HG03103 (cell line): ENCODE data around the gene TMEM208.

ENCODE experiments used
- ATAC-seq: cut with Tn5 transposase; IDR thresholded peaks from one replicate; pipeline ENCODE4 v1.9.1; 2021; ENCODE audit warnings: low read depth; ENCODE audit not compliant: unreplicated experiment

TMEM208 gene

DNA sequence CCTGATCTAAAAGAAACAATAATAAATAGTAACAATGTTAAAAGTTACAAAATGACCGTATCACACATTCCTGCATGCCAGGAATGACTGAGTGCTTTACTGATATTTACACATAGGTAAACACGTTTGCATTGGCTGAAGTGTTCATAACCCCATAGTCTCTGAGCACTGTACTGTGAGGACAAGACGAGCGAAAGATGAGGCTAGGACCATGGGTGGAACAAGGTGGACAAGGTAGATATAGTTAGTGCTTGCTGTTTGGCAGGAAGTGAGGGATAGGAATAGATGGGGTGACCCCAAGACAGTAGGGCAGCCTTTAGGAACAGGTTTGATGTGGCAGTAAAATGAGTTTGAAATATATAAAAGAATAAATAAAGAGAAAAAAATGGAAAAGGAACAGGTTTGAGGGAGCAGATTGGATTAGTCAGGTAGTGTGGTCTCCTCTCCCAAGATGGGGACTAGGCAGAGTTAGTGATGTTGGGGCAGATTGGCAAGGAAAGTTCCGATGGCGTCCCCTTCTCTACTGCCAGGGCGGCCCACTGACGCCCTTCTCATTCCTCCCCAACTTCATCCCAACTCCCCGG lies 35.4 kb upstream of the TMEM208 start:
- ATAC-seq: no peak

DNA sequence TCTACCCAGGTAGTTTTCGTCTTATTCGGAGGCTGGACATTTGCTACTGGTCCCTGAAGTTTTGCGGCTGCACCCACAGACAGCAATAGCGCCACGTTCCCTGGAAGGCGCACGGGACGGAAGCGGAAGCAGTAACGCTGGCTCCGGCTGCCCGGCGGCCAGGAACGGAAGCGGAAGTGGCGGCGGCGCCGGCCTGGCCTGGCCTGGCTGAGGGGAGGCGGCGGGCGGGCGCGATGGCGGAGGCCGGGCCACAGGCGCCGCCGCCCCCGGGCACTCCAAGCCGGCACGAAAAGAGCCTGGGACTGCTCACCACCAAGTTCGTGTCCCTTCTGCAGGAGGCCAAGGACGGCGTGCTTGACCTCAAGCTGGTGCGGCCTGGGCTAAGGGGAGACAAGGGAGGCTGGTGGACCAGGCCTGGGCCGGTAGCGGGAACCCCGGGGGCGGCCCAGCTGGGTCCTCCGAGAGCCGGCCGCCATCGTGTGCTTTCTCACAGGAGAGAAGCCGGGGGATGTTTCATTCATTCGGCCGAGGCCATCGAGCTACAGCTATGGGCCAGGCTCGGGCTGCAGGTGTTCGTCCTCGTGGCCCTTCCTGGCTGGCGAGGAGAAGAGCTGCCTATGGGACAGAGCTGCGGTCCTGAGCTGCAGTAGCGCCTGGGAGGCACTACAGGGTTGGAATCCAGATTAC lies 34.8 kb upstream of the TMEM208 start, which contains the start of gene E2F4:
Gene E2F4 (plus strand): TSS at position 161 of the 687 bp plus-strand sequence. CDS start 73 bp downstream, at position 234.
- peak; percentile 85 for ATAC-seq

DNA sequence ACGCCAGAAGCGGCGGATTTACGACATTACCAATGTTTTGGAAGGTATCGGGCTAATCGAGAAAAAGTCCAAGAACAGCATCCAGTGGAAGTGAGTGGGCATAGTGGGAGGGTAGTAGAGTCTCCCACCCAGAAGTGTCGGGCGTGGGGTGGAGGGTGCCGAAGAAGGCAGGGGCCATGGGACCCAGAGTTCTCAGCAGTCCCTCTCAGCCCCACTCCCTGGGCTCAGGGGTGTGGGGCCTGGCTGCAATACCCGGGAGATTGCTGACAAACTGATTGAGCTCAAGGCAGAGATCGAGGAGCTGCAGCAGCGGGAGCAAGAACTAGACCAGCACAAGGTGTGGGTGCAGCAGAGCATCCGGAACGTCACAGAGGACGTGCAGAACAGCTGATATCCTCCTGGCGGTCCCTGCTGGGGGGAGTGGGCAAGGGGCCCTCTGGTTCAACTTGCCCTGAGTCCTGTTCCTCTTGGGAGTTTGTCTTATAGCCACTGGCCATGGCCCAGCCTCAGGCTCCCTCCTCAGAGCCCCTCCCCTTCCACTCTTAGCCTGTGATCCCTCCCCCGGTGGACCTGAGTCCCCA lies 34.1 kb upstream of the TMEM208 start:
- ATAC-seq: no peak

DNA sequence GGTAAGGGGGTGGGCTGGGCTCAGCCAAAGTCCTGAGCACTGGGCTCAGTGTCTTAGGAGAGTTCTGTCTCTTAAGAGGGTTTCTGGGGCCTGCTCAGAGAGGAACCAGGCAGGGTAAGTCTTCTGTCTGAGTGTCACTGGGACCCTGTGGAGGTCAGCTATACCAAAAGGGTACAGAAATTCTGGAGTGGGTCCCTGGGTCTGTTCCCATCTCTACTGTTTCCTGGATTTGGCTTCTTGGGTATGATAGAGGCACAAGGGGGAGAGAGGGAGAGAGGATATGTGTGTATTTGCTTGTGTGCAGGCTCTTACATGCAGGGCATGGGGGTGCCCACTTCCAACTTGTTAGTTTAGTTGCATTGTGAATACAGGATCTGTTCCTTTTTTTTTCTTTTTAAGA lies 33.4 kb upstream of the TMEM208 start:
- no peak for ATAC-seq

DNA sequence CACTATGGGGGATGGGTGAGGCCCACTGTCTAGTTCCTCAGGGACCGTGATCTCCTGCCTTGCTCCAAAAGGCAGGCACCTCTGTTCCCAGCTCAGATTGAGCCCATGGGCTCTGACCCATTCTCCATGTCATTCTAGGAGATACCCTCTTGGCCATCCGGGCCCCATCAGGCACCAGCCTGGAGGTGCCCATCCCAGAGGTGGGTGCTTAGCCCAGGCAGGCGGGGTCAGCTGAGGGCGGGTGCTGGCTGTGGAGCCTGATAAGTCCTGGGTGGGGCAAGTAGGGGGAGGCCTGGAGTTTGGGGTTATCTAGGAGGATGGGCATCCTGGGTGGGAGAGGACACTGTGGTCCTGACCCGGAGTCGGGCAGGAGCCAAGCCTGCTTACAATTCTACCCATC lies 32.7 kb upstream of the TMEM208 start:
- no peak for ATAC-seq

DNA sequence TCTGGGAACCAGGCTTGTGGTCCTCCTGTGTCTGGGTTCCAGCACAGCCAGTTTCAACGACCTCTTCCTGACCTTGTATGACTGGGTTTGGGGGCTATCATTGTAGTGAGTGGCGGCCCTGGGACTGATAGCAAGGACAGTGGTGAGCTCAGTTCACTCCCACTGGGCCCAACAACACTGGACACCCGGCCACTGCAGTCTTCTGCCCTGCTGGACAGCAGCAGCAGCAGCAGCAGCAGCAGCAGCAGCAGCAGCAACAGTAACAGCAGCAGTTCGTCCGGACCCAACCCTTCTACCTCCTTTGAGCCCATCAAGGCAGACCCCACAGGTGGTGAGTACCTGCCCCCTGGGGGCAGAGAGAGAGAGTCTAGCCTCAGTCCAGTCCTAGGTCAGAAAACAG lies 31.3 kb upstream of the TMEM208 start:
- no peak for ATAC-seq

DNA sequence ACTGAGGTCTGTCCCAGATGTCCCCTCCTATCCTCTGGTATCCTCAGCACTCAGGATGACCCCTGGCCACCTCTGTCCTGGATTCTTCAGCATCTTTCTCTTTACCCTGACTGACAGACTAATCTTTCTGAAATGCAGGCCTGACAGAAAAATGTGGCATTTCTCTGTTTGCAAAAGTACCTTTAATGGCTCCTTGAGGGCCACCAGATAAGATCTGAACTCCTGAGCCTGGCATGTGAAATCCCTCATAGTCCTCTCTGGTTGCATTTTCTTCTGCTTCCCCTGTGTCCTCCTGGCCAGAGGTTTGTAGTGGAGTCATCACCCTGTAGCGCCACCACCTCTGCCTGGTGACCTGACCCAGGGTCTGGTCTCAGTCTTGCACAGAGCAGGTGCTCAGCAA lies 30.0 kb upstream of the TMEM208 start:
- no peak for ATAC-seq

DNA sequence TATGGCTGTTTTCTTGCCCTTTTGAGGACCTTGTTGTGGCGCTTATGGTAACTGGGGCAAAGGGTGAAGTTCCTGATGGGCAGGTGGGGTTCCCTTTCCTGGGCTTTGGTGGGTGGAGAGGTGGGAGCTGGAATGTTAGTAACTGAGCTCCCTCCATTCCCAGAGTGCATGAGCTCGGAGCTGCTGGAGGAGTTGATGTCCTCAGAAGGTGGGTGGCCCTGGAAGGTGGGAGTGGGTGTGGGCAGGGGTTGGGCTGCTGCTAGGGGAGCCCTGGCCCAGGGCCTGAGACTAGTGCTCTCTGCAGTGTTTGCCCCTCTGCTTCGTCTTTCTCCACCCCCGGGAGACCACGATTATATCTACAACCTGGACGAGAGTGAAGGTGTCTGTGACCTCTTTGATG lies 29.2 kb upstream of the TMEM208 start:
- ATAC-seq: no peak

DNA sequence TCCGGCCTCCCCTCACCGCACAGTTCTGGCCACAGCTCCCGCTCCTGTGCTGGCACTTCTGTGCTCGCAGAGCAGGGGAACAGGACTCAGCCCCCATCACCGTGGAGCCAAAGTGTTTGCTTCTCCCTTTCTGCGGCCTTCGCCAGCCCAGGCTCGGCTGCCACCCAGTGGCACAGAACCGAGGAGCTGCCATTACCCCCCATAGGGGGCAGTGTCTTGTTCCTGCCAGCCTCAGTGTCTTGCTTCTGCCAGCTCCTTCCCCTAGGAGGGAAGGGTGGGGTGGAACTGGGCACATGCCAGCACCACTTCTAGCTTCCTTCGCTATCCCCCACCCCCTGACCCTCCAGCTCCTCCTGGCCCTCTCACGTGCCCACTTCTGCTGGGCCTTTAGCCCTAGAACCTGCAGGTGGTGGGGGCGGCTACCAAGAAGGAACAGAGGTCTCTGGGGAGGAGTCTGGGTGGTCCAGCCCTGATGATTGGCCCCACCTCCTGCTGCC lies 28.6 kb upstream of the TMEM208 start:
- ATAC-seq: no peak

DNA sequence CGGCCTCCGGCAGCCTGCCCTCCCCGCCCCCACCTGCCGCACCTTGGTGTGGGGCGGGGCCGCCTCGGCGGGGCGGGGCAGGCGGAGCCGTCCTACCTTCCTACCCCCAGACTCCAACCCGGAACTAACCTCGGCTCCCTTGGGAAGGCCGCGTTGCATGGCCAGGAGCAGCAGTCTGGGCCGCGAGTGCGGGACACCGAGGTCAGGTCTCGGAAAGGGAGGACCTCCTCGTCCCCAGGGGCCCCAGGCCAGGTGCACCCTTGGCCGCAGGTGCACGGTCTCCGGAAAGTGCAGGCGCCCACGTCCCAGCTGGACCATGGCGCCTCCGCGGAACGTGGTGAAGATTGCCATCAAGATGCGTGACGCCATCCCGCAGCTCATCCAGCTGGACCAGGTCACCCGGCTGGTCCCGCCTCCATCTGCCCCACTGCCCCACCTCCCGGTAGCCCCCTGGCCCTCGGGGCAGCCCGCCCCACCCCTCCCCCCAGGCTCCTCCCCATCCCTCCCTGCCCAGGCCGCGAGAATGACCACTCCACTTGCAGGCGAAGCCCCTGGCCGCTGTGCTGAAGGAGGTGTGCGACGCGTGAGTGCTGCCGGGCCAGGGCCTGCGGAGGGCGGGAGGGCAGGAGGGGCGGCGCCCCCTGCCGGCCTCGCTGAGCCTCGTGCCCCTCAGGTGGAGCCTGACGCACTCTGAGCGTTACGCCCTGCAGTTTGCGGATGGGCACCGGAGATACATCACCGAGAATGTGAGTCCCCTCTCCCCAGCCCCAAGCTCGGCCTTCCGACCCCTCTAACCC lies 27.7 kb upstream of the TMEM208 start, which contains the start of gene ELMO3:
Gene ELMO3 (plus strand): TSS at position 121 of the 797 bp plus-strand sequence. CDS start 196 bp downstream, at position 317.
- no peak for ATAC-seq

DNA sequence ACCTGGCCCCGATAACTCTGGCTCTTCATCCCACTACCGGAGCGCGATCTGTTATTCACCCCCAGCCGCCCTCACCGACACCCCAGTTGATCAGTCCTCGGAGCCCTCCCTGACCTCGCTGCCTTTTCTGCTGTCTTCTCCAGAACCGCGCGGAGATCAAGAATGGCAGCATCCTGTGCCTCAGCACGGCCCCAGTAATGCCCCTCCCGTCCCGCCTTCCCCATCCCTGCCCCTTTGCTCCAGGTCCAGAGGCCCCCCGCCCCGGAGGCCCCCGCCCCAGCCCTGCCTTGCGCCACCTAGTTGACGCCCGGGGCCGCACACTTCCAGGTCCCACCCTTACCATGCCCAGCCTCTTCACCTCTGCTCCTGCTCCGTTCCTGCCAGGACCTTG lies 27.1 kb upstream of the TMEM208 start:
- no peak for ATAC-seq

DNA sequence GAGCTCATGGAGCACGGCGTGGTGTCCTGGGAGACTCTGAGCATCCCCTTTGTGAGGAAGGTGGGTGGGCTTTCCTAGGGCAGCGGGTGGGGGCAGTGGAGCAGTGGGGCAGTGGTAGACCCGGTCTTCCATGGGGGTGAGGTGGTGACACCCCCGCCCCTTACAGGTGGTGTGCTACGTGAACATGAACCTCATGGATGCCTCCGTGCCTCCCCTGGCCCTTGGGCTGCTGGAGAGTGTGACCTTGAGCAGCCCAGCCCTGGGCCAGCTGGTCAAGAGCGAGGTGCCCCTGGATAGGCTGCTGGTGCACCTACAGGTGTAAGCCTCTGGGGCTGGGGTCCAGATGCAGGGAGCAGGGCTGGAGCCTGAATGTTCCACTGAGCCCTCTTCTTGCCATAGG lies 26.4 kb upstream of the TMEM208 start:
- ATAC-seq: no peak

DNA sequence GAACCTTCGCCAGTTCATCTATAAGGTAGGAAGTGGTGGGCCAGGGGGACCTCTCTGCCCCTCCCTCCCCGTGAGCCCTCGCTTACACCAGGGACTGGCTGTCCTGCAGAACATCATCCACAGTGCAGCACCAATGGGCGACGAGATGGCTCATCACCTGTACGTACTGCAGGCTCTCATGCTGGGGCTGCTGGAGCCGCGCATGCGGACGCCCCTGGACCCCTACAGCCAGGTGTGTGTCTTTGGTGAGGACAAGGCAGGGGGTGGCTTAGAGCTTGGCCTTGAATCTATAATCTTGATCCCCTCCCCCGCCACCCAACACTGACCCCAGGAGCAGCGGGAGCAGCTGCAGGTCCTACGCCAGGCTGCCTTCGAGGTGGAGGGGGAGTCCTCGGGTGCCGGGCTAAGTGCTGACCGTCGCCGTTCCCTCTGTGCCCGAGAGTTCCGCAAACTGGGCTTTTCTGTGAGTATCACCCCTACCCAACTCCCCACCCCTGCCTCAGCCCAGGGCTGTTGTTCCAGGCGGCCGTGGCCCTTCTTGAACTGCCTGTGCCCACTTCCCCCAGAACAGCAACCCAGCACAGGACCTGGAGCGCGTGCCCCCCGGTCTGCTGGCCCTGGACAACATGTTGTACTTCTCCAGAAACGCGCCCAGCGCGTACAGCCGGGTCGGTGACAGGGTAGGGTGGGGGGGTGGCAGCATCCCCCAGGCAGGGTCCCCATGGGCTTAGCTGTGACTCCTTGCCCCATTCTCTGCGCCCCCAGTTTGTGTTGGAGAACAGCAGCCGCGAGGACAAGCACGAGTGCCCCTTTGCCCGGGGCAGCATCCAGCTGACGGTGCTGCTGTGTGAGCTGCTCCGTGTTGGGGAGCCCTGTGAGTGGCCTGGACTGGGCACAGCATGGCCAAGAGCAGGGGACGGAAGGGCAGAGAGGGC lies 25.3 kb upstream of the TMEM208 start:
- ATAC-seq: no peak

DNA sequence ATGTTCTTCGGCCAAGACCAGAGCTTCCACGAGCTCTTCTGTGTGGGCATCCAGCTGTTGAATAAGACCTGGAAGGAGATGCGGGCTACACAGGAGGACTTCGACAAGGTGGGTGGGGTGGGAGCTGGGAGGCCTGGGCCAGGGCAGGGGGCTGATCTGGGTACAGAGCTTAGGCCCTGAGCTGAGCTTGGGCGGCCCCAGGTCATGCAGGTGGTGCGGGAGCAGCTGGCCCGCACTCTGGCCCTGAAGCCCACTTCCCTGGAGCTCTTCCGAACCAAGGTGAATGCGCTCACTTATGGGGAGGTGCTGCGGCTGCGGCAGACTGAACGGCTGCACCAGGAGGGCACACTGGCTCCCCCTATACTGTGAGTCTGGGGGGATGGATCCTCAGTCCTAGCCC lies 24.5 kb upstream of the TMEM208 start:
- ATAC-seq: no peak

DNA sequence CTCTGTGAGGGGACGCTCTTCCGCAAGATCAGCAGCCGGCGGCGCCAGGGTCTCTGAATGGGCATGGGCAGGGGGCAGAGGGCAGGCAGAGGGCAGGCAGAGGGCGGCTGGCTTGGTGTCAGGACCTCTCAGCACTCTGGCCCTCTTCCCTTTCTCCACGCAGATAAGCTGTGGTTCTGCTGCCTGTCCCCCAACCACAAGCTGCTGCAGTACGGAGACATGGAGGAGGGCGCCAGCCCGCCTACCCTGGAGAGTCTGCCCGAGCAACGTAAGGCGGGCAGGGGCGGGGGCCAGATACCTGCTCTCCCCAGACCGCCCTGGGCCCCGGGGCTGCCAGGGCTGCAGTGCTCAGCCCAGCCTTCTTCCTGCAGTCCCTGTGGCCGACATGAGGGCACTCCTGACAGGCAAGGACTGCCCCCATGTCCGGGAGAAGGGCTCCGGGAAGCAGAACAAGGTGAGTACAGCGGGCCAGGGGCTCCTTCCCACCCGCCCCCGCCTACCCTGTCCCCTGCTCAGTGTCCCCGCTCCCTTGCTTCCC lies 23.9 kb upstream of the TMEM208 start:
- ATAC-seq: no peak

DNA sequence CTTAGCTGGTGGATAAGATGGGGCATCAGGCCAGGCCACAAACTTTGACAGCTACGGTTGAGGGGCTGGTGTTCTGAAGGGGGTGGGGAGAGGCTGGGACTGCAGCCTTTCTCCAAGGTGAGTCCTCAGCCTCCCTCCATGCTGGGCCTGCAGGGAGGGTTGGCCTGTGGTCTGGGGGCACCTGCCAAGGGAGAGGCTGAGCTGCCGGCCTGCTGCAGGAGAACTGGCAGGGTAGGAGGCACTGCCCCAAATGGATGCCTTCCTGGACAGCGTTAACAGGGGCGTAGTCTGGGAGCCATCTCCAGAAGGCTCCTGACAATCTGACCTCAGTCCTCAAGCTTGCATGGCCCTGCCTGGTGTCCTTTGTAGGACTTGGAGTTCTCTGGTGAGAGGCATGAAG lies 22.9 kb upstream of the TMEM208 start:
- no peak for ATAC-seq

DNA sequence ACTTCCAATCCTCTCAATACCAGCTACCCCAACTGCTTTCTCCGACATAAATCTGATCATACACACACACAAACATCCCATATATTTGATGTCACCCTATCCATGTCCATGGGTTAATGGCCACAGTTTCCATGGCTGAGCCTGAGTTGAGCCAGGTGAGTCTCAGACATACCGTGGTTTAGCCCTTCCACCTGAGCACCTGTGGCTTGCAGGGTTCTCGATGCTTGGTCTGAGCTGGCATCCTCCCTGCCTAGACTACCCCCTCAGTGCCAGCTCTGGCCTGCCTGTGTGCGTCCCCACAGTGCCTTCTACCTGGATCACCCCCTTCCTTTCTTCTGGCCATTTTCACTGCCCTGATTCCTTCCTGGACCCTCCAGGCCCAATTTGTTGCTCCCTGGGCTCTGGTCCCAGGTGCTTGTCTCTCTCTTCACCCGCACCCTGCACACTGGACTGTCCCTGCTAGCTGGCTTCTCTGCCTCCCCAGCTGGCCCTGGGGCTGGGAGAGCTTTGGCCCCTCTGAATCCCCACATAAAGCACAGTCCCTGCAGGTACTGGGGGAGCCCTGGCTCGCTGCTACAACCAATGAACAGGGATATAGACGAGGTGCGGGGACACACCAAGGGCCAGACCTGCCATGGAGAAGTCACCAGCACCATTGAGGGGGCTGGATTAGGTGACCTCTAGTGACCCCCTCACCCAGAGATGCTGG lies 20.6 kb upstream of the TMEM208 start:
- ATAC-seq: no peak

DNA sequence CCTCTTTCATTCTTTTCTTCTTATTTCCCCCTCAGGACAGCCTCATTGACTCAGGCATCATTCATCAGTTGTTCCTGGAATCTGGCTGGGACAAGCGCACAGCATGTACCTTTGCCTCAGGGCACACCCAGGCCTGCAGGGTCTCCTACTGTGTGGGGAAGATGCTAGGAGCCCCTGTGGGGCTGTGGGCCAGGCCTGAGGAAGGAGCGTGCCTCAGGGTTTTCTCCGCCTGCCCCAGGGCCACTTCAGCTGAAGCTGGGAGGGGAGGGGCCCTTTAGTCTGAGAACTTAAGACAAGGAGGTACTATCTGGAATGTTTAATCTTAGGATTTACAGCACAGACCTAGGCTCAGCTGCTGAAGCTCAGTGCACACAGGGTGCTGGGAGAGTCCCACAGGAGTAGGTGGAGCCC lies 20.1 kb upstream of the TMEM208 start:
- no peak for ATAC-seq
